ENCODE data around the gene QSOX1. TPM values are rescaled to one million over a fixed set of nuclear protein-coding genes. Genes with fewer than 3 reads are reported as not detected.

The QSOX1 gene
- total and polyA plus RNA-seq, 8 donors, result 67.5 to 143 (median 112) TPM

DNA sequence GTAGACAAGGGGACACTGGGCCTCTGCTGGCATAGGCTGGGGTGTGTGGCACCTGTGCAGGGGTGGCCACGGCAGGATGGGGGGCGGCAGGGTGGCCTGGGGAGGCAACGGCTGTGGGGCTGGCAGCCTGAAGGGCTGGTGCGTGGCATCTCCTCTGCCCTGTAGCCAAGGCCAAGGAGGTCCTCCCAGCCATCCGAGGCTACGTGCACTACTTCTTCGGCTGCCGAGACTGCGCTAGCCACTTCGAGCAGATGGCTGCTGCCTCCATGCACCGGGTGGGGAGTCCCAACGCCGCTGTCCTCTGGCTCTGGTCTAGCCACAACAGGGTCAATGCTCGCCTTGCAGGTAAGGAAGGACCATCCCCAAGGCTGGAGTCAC, 39.4 kb downstream of the QSOX1 start:
- TF ChIP-seq, protein P1, sequence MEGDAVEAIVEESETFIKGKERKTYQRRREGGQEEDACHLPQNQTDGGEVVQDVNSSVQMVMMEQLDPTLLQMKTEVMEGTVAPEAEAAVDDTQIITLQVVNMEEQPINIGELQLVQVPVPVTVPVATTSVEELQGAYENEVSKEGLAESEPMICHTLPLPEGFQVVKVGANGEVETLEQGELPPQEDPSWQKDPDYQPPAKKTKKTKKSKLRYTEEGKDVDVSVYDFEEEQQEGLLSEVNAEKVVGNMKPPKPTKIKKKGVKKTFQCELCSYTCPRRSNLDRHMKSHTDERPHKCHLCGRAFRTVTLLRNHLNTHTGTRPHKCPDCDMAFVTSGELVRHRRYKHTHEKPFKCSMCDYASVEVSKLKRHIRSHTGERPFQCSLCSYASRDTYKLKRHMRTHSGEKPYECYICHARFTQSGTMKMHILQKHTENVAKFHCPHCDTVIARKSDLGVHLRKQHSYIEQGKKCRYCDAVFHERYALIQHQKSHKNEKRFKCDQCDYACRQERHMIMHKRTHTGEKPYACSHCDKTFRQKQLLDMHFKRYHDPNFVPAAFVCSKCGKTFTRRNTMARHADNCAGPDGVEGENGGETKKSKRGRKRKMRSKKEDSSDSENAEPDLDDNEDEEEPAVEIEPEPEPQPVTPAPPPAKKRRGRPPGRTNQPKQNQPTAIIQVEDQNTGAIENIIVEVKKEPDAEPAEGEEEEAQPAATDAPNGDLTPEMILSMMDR (IDR thresholded peaks at IDR 0.05), result no peak
- peaks cover 0 to 71% (median 22%) of the 10 kb centered on the region in 3 donors for H3K36me3 ChIP-seq
- no peak for ATAC-seq
- no peak overlapping the region for H3K27ac ChIP-seq
- DNase-seq, result no peak
- intact Hi-C loops (cut with DNase I), result loop anchor here in 1 of 3 donors (10.0 kb wide), 1 partner anchor 281 kb away; no protein-coding TSS in a partner anchor
- no peaks in the 10 kb centered on the region for H3K27me3 ChIP-seq
- no peaks in the 10 kb centered on the region for H3K4me1 ChIP-seq
- WGBS, 2 donors, result 94 to 96% methylated on average over 13 to 14 of the region's 14 CpGs
- H3K4me3 ChIP-seq, result no peak overlapping the region
- FAIRE-seq, result no peak
- H3K9me3 ChIP-seq, result no peaks in the 10 kb centered on the region

DNA sequence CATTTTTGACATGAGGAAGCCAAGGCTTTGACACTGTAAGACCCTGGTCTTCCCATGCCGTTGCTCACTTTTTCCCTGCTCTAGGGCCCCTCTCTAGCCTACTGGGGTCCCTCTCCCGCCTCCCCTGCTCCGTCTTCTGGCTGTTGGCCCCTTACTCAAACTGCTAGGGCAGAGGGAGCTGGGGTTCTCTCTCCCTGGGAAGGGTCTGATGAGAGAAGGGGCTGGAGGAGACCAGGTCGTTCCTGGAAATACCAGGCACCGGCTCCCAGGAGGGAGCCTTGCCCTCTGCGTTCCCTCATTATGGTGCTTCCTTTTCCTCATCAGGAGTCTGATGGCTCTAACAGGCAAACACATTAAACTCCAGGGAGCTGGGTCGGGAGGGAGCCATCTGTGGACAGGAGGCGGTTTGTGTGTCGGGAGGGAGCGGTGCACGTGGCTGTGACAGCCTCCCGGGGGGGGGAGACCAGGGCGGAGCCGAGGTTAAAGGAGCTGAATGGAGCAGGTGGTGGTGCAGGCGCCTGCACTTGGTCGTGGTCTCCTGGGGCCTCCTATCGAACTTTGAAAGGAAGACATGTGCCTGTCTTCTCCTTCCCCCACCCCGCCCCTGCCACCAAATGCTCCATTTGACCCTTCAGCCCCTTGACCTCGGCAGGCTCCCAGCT, 40.0 kb downstream of the QSOX1 start:
- intact Hi-C loops (cut with DNase I), result loop anchor here in 1 of 3 donors (10.0 kb wide), 1 partner anchor 280 kb away; no protein-coding TSS in a partner anchor
- no peaks in the 10 kb centered on the region for H3K9me3 ChIP-seq
- FAIRE-seq (no peak), ATAC-seq (no peak), DNase-seq (no peak)
- TF ChIP-seq, protein P1 (IDR thresholded peaks at IDR 0.05), result no peak
- peaks cover 0 to 67% (median 18%) of the 10 kb centered on the region in 3 donors for H3K36me3 ChIP-seq
- H3K27ac ChIP-seq, result no peak overlapping the region
- no peaks in the 10 kb centered on the region for H3K27me3 ChIP-seq
- WGBS, 2 donors, result 83% methylated on average over 19 of the region's 19 CpGs
- no peaks in the 10 kb centered on the region for H3K4me1 ChIP-seq
- no peak overlapping the region for H3K4me3 ChIP-seq

DNA sequence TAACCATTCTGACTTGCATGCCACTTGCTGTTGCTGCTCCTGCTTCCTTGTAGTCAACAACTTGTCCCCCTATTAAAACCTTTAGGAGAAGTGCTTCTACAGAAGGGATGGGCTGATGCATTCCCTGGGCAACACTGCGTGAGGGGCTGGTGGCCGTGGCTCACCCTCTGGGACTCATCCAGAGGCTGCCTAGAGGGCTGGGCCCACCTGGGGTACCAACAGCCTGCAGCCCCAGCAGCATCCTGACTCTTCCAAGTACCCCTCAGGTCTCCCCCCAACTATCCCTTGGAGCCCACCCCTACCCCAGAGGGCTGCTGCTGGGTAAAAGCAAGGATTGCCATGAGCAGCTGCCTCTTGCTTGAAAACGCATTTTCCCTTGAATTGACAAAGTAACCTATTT, 40.7 kb downstream of the QSOX1 start:
- ATAC-seq (no peak), DNase-seq (no peak), FAIRE-seq (no peak)
- H3K36me3 ChIP-seq, result peaks cover 0 to 59% (median 11%) of the 10 kb centered on the region in 3 donors
- H3K27me3 ChIP-seq, result no peaks in the 10 kb centered on the region
- intact Hi-C loops (cut with DNase I), result loop anchor here in 1 of 3 donors (10.0 kb wide), 1 partner anchor 279 kb away; no protein-coding TSS in a partner anchor
- H3K4me1 ChIP-seq, result no peaks in the 10 kb centered on the region
- 95 to 100% methylated on average over 3 of the region's 3 CpGs for WGBS, 2 donors
- H3K9me3 ChIP-seq, result no peaks in the 10 kb centered on the region
- TF ChIP-seq, protein P1 (IDR thresholded peaks at IDR 0.05), result no peak
- H3K4me3 ChIP-seq, result no peak overlapping the region
- H3K27ac ChIP-seq, result no peak overlapping the region

- intact Hi-C loops (cut with DNase I), result loop anchor here in 1 of 3 donors (10.0 kb wide), 1 partner anchor 279 kb away; no protein-coding TSS in a partner anchor
- no peaks in the 10 kb centered on the region for H3K27me3 ChIP-seq
- 80 to 91% methylated on average over 9 of the region's 9 CpGs for WGBS, 2 donors
- H3K27ac ChIP-seq, result no peak overlapping the region
- DNase-seq, result no peak
- H3K9me3 ChIP-seq, result no peaks in the 10 kb centered on the region
- TF ChIP-seq, protein P1 (IDR thresholded peaks at IDR 0.05), result no peak
- no peak for ATAC-seq
- no peak for FAIRE-seq
- H3K4me1 ChIP-seq, result no peaks in the 10 kb centered on the region
- peaks cover 0 to 54% (median 8%) of the 10 kb centered on the region in 3 donors for H3K36me3 ChIP-seq
- H3K4me3 ChIP-seq, result no peak overlapping the region
These were observed 41.2 kb downstream of the QSOX1 start for GRCh38 chr1:180195916-180196315.

- H3K27ac ChIP-seq, result no peak overlapping the region
- WGBS, 2 donors, result 91 to 94% methylated on average over 16 to 17 of the region's 17 CpGs
- H3K36me3 ChIP-seq, result peaks cover 0 to 49% (median 8%) of the 10 kb centered on the region in 3 donors
- TF ChIP-seq, protein P1 (IDR thresholded peaks at IDR 0.05), result no peak
- ATAC-seq (no peak), DNase-seq (no peak), FAIRE-seq (no peak)
- intact Hi-C loops (cut with DNase I), result loop anchor here in 1 of 3 donors (10.0 kb wide), 1 partner anchor 278 kb away; no protein-coding TSS in a partner anchor
- H3K4me3 ChIP-seq, result no peak overlapping the region
- H3K27me3 ChIP-seq, result no peaks in the 10 kb centered on the region
- no peaks in the 10 kb centered on the region for H3K4me1 ChIP-seq
- H3K9me3 ChIP-seq, result no peaks in the 10 kb centered on the region
These were observed 41.9 kb downstream of the QSOX1 start for GRCh38 chr1:180196436-180197003.

Data from pancreas (tissue), 10 donors.